GM12891 (cell line): ENCODE measurements around the gene ARL14EPL.

Experiments
- POLR2A ChIP-seq: IDR thresholded peaks from 2 replicates; pipeline ENCODE4 v1.6.1; 2011; ENCODE audit warnings: low read depth, low read length, control low read depth
- POLR2AphosphoS5 ChIP-seq: IDR thresholded peaks from 2 replicates; pipeline ENCODE4 v1.6.1; 2011; ENCODE audit warnings: low read depth, low read length, control low read depth
- POU2F2 ChIP-seq: IDR thresholded peaks from 2 replicates; pipeline ENCODE4 v1.6.1; 2011; ENCODE audit warnings: low read depth, mild to moderate bottlenecking, control low read depth, low read length, moderate library complexity
- TAF1 ChIP-seq: IDR thresholded peaks from 2 replicates; pipeline ENCODE4 v1.6.1; 2011; ENCODE audit warnings: low read depth, low read length, control low read depth

DNA sequence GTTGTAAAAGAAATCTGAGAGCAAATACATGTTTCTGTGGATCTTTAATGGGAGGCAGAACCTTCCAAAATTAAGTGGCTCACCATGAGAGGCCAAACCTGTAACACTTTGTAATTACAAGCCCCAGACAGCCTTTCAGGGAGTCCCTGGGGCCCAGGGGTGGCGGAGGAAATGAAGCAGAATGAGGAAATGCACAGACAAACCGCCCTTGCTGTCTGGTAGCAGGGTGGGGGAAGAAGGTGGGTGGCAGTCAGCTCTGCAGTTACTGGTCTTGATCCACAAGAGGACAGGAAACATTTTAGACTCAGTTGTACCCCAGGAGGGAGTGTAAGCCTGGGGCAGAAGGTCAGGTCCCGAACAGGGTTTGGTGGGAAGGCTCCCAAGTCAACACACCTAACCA lies 6.5 kb downstream of the ARL14EPL start:
- TF ChIP-seq POLR2A (no peak), POLR2AphosphoS5 (no peak), TAF1 (no peak), POU2F2 (no peak)
